RWPE1 (cell line): ENCODE measurements around the gene ASB10.

ENCODE experiments used
- CTCF ChIA-PET: fragments of 350-600 bp; sonication (Branson Sonifier 250); formaldehyde crosslinking; extraction: SDS; loops from one replicate; lab custom pipeline; 2021; lab: Yijun Ruan, JAX
- POLR2A ChIA-PET: fragments of 400-600 bp; formaldehyde crosslinking; extraction: SDS; loops from one replicate; lab custom pipeline; 2020; ENCODE audit warnings: antibody characterized with exemption; ENCODE audit not compliant: low non-redundant PET; lab: Yijun Ruan, JAX
- DNase-seq: peaks from one replicate; pipeline ENCODE4 v3.0.0; 2012; ENCODE audit warnings: low spot score
- H3K27ac ChIP-seq: fragments of 450-650 bp; 2 replicates; pipeline ENCODE4 v1.5.1; 2017
- CTCF ChIP-seq: fragments of 450-650 bp; conservative IDR thresholded peaks from 2 replicates; pipeline ENCODE4 v1.5.1; 2017; ENCODE audit warnings: low read depth, mild to moderate bottlenecking

The ASB10 gene

GRCh38 chr7:151144387-151144786 lies 42.7 kb downstream of the ASB10 start:
- no peak for TF ChIP-seq CTCF
- POLR2A ChIA-PET: no interaction called here
- CTCF ChIA-PET: no interaction called here
- H3K27ac ChIP-seq: peak overlapping the region; percentile 12; the same call in 1 of the 2 replicates
- DNase-seq: no peak

- no peak for TF ChIP-seq CTCF
- DNase-seq: no peak
- ChIA-PET CTCF (no interaction called here), POLR2A (no interaction called here)
- H3K27ac ChIP-seq: no peak overlapping the region; the same call in 1 of the 2 replicates
Observed at GRCh38 chr7:151143261-151144015, 43.6 kb downstream of the ASB10 start.

- no peak for DNase-seq
- TF ChIP-seq CTCF: no peak
- ChIA-PET CTCF (no interaction called here), POLR2A (no interaction called here)
- no peak overlapping the region for H3K27ac ChIP-seq
Observed at GRCh38 chr7:151142686-151143040, 44.4 kb downstream of the ASB10 start.

- CTCF ChIA-PET: interaction anchor here (0.6 to 0.7 kb wide), 2 partner anchors 10 to 31 kb away, joined by 3 to 6 read pairs; no protein-coding TSS in a partner anchor
- TF ChIP-seq CTCF: no peak
- no peak overlapping the region for H3K27ac ChIP-seq
- POLR2A ChIA-PET: no interaction called here
- DNase-seq: no peak
Observed at GRCh38 chr7:151141855-151142685, 45.0 kb downstream of the ASB10 start.

- DNase-seq: no peak
- ChIA-PET POLR2A (interaction anchor here (0.5 kb wide), 1 partner anchor 29 kb away, joined by 5 read pairs; no protein-coding TSS in a partner anchor), CTCF (interaction anchor here (0.7 kb wide), 2 partner anchors 10 to 31 kb away, joined by 3 read pairs; no protein-coding TSS in a partner anchor)
Observed at GRCh38 chr7:151141311-151141854, 45.7 kb downstream of the ASB10 start.

More at GRCh38 chr7:151141311-151141854, 45.7 kb downstream of the ASB10 start:
- H3K27ac ChIP-seq: no peak overlapping the region
- TF ChIP-seq CTCF: no peak
